Measurements from ENCODE around the gene SEMA6C. TPM values are rescaled to one million over a fixed set of nuclear protein-coding genes. Genes with fewer than 3 reads are reported as not detected.

SEMA6C gene
- total and polyA plus RNA-seq, 2 of the 8 experiments (the other 6 are each of a cell fraction or from before 2014, with no cell fraction given), result 12.2 to 15.7 TPM

GRCh38 chr1:151108331-151108730, 38.1 kb downstream of the SEMA6C start:
- Histone ChIP-seq H4K91ac (replicated peaks; ENCODE audit: insufficient read length, low read length) (no peak overlapping the region), H3K4me3 (ENCODE audit: extremely low read depth in 1 of 4, insufficient read depth in 2 of 4, low read depth in 3 of 4, low read length in 4 of 4) (no peak overlapping the region), H2BK12ac (ENCODE audit: low read depth, low read length) (no peak overlapping the region), H2AFZ (ENCODE audit: low read length) (no peak overlapping the region), H2AK5ac (ENCODE audit: low read depth, low read length) (no peak overlapping the region), H3K4me1 (replicated peaks in 1 of 4; ENCODE audit: control insufficient read depth in 3 of 4, insufficient read depth in 4 of 4, low read length in 3 of 4) (no peaks in the 10 kb centered on the region), H3K4me2 (ENCODE audit: insufficient read depth in 1 of 2, low read depth in 2 of 2, low read length in 2 of 2) (no peak overlapping the region), H3K27ac (ENCODE audit: low read depth, low read length) (no peak overlapping the region), H3K27me3 (replicated peaks in 1 of 4; ENCODE audit: control insufficient read depth in 3 of 4, extremely low read depth in 1 of 4, insufficient read depth in 3 of 4, low read length in 3 of 4) (no peaks in the 10 kb centered on the region), H3K4ac (replicated peaks; ENCODE audit: insufficient read length, low read depth, low read length) (no peak overlapping the region), H3K56ac (replicated peaks; ENCODE audit: insufficient read length, low read depth, low read length) (no peak overlapping the region), H2BK15ac (ENCODE audit: low read length) (no peak overlapping the region), H3K9ac (replicated peaks in 1 of 4; ENCODE audit: extremely low read depth in 1 of 4, low read depth in 3 of 4, low read length in 3 of 4) (no peak overlapping the region), H4K8ac (ENCODE audit: extremely low read depth, insufficient read depth, low read length) (no peak overlapping the region), H4K20me1 (replicated peaks in 1 of 2; ENCODE audit: control insufficient read depth in 1 of 2, insufficient read depth in 2 of 2, low read length in 2 of 2) (no peaks in the 10 kb centered on the region), H3K79me1 (ENCODE audit: low read depth, low read length) (no peaks in the 10 kb centered on the region), H2BK120ac (replicated peaks; ENCODE audit: low read depth, low read length) (no peak overlapping the region), H3K36me3 (ENCODE audit: control insufficient read depth in 2 of 4, insufficient read depth in 4 of 4, low read length in 3 of 4) (no peaks in the 10 kb centered on the region), H3K23me2 (ENCODE audit: low read depth, low read length) (no peaks in the 10 kb centered on the region), H2BK5ac (ENCODE audit: low read depth, low read length) (no peak overlapping the region), H3K23ac (ENCODE audit: insufficient read length) (no peak overlapping the region), H3K9me3 (ENCODE audit: insufficient read depth in 2 of 2, low read depth in 1 of 2, low read length in 1 of 2) (no peaks in the 10 kb centered on the region), H3K79me2 (ENCODE audit: control insufficient read depth in 1 of 2, insufficient read depth in 2 of 2, low read length in 2 of 2) (no peaks in the 10 kb centered on the region), H3K18ac (ENCODE audit: extremely low read depth, low read length) (no peak overlapping the region), H3K14ac (ENCODE audit: insufficient read length) (no peak overlapping the region), H2BK20ac (ENCODE audit: low read length) (no peak overlapping the region), H4K5ac (ENCODE audit: insufficient read length, low read depth, low read length) (no peak overlapping the region)
- ChIA-PET CTCF (ENCODE audit: partially characterized antibody) (interaction anchor here (7.3 kb wide), 1 partner anchor 8 kb away, joined by 64 read pairs; no protein-coding TSS in a partner anchor), POLR2A (ENCODE audit: partially characterized antibody) (interaction anchor here (1.5 kb wide), 1 partner anchor 61 kb away, joined by 3 read pairs; the partner anchor contains the start of gene C1orf56)
- 88% methylated on average over 5 of the region's 5 CpGs; no CpG with 5 or more reads in 1 of the 2 experiments for WGBS, 2 experiments (ENCODE audit: extremely low coverage in 1 of 2, insufficient coverage in 1 of 2, insufficient read length in 1 of 2, insufficient replicate concordance in 2 of 2, low coverage in 1 of 2, low lambda C conversion rate in 2 of 2, missing lambda C conversion rate in 1 of 2)
- no peak for DNase-seq (ENCODE audit: low read depth in 1 of 2, low spot score in 2 of 2)
- no peak for TF ChIP-seq FOSL1 (IDR thresholded peaks at IDR 0.05; ENCODE audit: insufficient read depth, low read depth, low read length)
- TF ChIP-seq EGR1 (IDR thresholded peaks at IDR 0.05; ENCODE audit: borderline replicate concordance, low read depth, low read length), result no peak
- TF ChIP-seq CEBPB (IDR thresholded peaks at IDR 0.05; ENCODE audit: low read depth, low read length), result no peak
- no peak for TF ChIP-seq POLR2A (IDR thresholded peaks at IDR 0.05; ENCODE audit: control extremely low read depth in 1 of 2, low read depth in 2 of 2, low read length in 2 of 2)
- no peak for TF ChIP-seq RFX5 (IDR thresholded peaks at IDR 0.05; ENCODE audit: borderline replicate concordance, low read depth, low read length)
- no peak for TF ChIP-seq E2F6 (IDR thresholded peaks at IDR 0.05)
- TF ChIP-seq USF2 (IDR thresholded peaks at IDR 0.05; ENCODE audit: low read length), result no peak
- no peak for TF ChIP-seq SUZ12 (IDR thresholded peaks at IDR 0.05; ENCODE audit: low read length)
- no peak for TF ChIP-seq NANOG (IDR thresholded peaks at IDR 0.05; ENCODE audit: insufficient read depth, low read depth, low read length, poor library complexity, severe bottlenecking)
- TF ChIP-seq ASH2L (IDR thresholded peaks at IDR 0.05; ENCODE audit: low read length), result no peak
- no peak for TF ChIP-seq HDAC2 (IDR thresholded peaks at IDR 0.05; ENCODE audit: borderline replicate concordance in 1 of 2, low read depth in 2 of 2, low read length in 2 of 2)
- TF ChIP-seq CHD1 (IDR thresholded peaks at IDR 0.05; ENCODE audit: low read depth, low read length), result no peak
- TF ChIP-seq KDM4A (IDR thresholded peaks at IDR 0.05; ENCODE audit: low read depth, low read length, severe bottlenecking), result no peak
- no peak for FAIRE-seq
